ENCODE data around the gene RNF34.

- TF ChIP-seq, protein P1, sequence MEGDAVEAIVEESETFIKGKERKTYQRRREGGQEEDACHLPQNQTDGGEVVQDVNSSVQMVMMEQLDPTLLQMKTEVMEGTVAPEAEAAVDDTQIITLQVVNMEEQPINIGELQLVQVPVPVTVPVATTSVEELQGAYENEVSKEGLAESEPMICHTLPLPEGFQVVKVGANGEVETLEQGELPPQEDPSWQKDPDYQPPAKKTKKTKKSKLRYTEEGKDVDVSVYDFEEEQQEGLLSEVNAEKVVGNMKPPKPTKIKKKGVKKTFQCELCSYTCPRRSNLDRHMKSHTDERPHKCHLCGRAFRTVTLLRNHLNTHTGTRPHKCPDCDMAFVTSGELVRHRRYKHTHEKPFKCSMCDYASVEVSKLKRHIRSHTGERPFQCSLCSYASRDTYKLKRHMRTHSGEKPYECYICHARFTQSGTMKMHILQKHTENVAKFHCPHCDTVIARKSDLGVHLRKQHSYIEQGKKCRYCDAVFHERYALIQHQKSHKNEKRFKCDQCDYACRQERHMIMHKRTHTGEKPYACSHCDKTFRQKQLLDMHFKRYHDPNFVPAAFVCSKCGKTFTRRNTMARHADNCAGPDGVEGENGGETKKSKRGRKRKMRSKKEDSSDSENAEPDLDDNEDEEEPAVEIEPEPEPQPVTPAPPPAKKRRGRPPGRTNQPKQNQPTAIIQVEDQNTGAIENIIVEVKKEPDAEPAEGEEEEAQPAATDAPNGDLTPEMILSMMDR (IDR thresholded peaks at IDR 0.05 in 4 of 5, conservative IDR thresholded peaks at IDR 0.05 in 1 of 5) = no peak
- TF ChIP-seq POLR2A (IDR thresholded peaks at IDR 0.05) = no peak
Measured at GRCh38 chr12:121423253-121423652, 23.3 kb downstream of the RNF34 start.
